HG03571 (cell line): ENCODE results near the gene UBASH3B.

Source experiments
- ATAC-seq: cut with Tn5 transposase; IDR thresholded peaks from one replicate; pipeline ENCODE4 v1.9.1; 2021; ENCODE audit not compliant: unreplicated experiment

The UBASH3B gene

DNA sequence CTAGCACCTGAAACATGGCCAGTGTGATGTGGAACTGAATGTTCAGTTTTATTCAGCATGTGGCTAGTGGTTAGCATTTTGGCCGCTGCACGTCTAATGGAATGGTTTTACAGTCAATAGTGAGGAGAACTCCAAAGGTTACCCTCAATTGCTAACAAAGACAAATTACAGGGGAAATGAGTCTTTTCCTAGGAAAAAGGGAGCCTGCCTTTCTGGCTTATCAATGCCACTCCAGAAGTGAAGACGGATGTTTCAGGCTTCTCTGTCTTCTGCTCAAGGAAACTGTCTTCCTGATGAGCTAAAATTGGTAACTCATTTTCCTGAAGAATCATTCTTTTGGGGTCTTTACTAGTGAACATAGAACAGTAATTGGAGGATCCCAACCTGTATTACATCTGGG, 98.5 kb downstream of the UBASH3B start:
- ATAC-seq = no peak

DNA sequence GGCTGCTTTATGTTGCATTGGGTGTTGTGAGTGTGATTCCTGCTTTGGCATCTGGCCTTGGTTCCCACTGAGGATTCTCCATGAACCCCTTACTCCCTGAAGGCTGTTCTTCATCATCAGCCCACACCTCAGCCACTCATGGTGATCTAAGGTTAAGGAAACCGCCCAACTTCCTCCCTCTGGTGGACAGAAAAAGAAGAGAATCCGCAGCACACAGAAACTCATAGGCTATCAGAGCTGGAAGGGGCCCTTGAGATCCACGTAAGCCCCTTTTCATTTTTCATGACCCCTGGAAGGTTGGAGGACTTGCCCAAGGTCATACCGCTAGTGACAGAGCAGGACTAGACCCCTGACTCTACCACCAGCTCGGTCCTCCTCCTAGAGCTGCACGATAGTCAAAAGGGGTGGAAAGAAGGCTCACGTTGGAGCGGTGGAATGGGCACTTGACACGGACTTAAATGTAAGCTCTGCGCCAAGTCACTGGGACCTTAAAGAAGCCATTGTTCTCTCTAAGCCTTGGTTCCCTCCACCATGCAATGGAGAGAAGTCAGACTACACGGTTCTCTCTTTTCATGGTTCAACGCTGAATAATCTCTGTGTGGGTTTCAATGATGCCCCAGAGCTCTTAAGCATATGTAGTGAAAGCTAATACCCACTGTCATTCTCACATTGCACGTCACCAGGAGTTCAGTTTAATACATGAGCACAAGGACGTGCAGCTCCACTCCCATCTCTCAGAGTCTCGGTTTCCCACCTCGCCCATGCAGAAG, 99.2 kb downstream of the UBASH3B start:
- ATAC-seq = no peak

DNA sequence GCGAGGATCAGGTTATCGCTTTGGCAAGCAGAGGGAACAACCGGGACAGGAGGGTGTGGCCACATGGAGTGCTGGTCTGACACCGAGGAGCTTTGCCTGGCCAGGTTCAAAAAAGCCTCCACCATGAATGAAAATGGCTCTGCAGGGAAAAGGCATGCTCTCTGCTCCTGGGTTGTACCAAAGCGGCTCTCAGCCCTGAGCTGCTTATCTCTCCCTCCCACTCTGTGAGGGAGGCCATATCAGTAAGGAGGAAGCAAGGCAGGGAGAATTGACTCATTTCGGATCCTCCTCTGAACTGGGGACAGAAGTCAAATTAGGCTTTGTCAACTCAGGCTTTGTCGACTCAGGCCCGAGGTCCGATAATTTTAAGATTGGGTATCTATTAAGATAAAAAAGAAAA, 99.9 kb downstream of the UBASH3B start:
- ATAC-seq = no peak

- no peak for ATAC-seq
Observed at GRCh38 chr11:122755941-122756340, 100.4 kb downstream of the UBASH3B start.

- peak; percentile 78 for ATAC-seq
Observed at GRCh38 chr11:122756417-122756816, 100.9 kb downstream of the UBASH3B start.

DNA sequence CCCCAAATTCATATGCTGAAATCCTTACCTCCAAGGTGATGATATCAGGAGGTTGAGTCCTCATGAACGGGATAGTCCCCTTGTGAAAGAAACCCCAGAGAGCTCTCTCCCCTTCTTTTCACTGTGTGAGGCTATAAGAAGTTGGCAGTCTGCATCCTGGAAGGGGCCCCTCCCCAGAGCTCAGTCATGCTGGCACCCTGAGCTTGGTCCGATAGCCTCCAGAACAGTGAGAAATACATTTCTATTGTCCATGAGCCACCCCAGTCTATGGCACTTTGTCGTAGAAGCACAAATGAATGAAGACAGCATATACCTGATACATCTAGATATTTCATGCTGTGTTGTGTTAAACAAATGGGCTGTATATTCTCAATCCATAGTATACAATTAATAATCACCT, 101.7 kb downstream of the UBASH3B start:
- no peak for ATAC-seq

- no peak for ATAC-seq
Observed at GRCh38 chr11:122758339-122758738, 102.8 kb downstream of the UBASH3B start.

DNA sequence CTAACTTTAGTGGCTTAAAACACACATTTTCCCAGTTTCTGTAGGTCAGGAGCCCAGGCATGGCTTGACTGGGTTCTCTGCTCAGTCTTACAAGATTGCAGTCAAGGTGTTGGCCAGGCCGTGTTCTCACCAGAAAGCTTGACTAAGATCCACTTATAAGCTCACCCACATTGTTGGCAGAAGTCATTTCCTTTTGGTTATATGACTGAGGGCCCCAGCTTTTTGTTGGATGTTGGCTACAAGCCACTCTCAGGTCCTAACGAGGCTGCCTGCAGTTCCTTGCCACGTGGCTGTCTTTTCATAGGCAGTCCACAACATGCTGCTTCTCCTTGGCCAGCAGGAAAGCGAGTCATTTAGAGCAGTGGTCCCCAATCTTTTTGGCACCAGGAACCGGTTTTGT, 103.5 kb downstream of the UBASH3B start:
- no peak for ATAC-seq

GRCh38 chr11:122763108-122763507, 107.6 kb downstream of the UBASH3B start:
- no peak for ATAC-seq

DNA sequence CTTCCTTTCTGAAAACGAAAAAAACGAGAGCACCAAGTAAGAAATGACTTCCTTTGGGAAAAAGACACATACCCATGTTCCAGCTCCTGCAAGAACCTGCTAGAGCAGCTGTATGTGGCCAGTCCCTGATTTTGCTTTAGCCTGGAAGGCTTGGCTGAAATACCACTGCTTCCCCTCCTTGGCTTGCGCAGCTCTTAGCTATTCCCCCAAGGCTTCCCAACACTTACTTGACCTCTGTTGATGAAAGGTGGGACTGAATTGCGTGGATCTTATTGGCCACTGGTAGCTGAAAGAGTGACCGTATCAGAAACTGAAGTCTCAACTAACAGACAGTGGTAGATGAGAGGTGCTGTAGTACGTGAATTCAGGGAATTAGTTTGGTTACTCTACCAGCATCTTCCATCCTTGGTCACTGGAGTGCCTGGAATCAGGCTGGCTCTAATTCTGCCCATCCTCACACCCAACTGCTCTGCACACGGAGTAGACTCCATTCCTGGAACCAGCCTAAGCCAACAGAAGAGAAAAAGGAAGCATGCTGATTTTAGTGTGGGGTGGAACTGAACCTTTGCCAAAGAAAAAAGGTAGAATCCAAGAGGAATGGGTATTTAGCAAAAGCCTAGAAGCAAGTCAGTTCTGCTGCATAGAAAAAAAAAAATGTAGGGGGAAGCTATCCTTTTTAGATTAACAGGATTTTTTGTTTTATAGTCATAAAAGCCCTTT, 109.0 kb downstream of the UBASH3B start:
- no peak for ATAC-seq

DNA sequence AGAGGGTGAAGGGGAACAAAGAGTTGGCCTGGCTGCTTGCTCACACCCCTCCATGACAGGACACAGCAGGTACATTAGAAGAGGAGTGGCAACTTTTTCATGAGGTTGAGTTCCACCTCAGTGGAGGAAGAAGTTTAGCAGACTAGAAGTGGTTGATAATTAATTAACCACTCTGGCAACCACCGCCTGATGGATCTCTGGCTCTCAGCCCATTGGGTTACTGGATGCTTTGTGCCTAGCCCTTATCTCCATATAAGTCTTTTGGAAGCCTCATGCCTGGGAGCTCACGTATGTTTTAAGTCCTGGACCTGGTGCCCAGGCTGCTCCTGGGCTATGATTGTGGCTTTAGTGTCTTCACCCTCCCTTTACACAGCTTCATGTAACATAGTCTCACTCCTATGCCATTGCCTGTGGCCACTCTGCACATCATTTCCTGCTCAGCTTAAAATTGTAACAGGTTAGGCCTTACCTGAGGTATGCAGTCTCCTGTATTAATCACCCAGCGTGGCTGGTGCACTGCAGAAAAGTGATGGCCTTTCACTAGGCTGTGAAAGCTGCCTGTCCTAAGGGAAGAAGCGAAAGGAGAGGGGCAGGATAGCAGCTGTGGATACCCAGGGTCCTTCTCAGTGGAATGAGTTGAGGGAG, 110.1 kb downstream of the UBASH3B start:
- no peak for ATAC-seq

- no peak for ATAC-seq
Observed at GRCh38 chr11:122769126-122769780, 113.7 kb downstream of the UBASH3B start.

- no peak for ATAC-seq
Observed at GRCh38 chr11:122772945-122773344, 117.4 kb downstream of the UBASH3B start.

- no peak for ATAC-seq
Observed at GRCh38 chr11:122773781-122774266, 118.3 kb downstream of the UBASH3B start.

- no peak for ATAC-seq
Observed at GRCh38 chr11:122775675-122776271, 120.3 kb downstream of the UBASH3B start.

DNA sequence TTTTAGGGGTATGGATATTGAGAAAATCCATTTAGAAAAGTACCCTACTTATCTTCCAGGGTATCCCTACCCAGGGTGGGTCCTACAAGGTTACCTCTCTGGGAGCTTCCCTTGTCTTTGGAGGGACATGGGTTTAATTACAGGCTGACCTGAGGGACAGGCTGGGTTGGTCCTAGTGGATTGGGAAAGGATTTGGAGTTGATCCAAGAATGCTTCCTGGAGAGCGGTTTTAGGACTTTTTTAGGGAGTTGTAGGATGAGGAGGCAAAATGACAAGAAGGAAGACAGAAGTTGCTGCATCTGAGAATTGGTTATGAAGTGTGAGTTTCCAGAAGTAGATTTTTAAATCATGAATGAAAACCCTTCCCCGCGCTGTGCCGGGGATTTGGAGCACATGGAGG, 121.0 kb downstream of the UBASH3B start:
- ATAC-seq = no peak

DNA sequence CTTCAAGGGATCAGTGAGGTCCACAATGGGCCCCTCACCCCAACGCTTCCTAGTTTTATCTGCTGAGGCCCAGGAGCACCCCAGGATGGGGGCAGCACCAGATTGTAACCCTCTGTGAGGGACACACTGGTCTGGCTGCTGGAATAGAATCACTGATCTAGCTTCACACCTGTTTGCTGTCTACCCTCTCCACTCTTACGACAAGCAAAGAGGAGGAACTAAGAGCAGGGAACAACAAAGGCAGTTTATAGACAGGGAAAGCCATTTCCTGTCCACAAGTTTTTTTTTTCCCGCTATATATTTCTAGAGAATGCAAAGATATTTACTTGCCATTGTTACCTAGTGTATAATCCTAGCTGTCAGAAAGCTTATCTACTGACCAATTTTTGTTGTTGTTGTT, 121.8 kb downstream of the UBASH3B start:
- no peak for ATAC-seq

DNA sequence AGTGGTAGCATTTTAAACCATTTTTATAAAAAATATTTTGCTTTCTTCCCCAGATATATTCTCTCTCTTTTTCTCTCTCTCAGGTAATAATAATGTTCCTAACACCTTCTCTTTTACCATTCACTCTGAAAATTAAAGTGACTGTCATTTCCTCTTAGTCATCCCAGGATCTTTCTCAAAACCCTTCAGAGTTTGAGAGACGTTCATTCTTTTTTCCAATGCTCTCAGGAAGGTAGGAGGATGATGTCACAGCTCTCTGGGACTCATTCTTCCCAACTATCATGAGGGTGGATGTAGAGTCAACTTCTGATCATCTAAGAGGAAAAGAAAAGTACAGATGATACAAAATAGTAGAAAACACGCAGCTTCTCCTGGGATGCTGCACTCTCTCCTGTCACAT, 122.6 kb downstream of the UBASH3B start:
- no peak for ATAC-seq

- no peak for ATAC-seq
Observed at GRCh38 chr11:122779047-122779629, 123.6 kb downstream of the UBASH3B start.

- no peak for ATAC-seq
Observed at GRCh38 chr11:122780296-122780949, 124.9 kb downstream of the UBASH3B start.
